Measurements from ENCODE around the gene PDE8B.

- TF ChIP-seq CTCF (IDR thresholded peaks at IDR 0.05) (no peak), POLR2A (IDR thresholded peaks at IDR 0.05) (no peak), EP300 (IDR thresholded peaks at IDR 0.05) (no peak)
These were observed 238.4 kb downstream of the PDE8B start for GRCh38 chr5:77448831-77449230.

Data from ovary (tissue), 3 donors.